Motor neuron (in vitro differentiated cells): ENCODE data around the gene MYL6B. TPM values are rescaled to one million over a fixed set of nuclear protein-coding genes. Genes with fewer than 3 reads are reported as not detected.

Experiments used
- ATAC-seq, 8 experiments: fragments of 200-7000 bp; cut with Tn5 transposase; replicated peaks in 6 of 8; 2 replicates each; pipeline ENCODE4 v1.8.0; 2021; ENCODE audit warnings: mild to moderate bottlenecking in 8 of 8, moderate library complexity in 8 of 8
- H3K27ac ChIP-seq, 2 donors: fragments of 250-450 bp; sonication (Bioruptor Pico); 2 replicates each; pipeline ENCODE4 v1.9.0; 2021; ENCODE audit warnings: antibody characterized with exemption in 2 of 2, mild to moderate bottlenecking in 2 of 2, moderate library complexity in 1 of 2
- H3K4me1 ChIP-seq, 2 donors: fragments of 250-450 bp; sonication (Bioruptor Pico); replicated peaks in 1 of 2; 2 replicates each; pipeline ENCODE4 v1.6.1; 2021; ENCODE audit warnings: antibody characterized with exemption in 2 of 2, mild to moderate bottlenecking in 2 of 2, moderate library complexity in 1 of 2
- H3K4me3 ChIP-seq, 5 donors: fragments of 250-450 bp; sonication (Bioruptor Pico); 2 replicates each; pipeline ENCODE4 v1.9.0; 2021; ENCODE audit warnings: antibody characterized with exemption in 5 of 5, mild to moderate bottlenecking in 5 of 5, moderate library complexity in 4 of 5
- whole genome bisulfite sequencing, 10 experiments: fragments of 450-650 bp; shearing (Covaris generic); methylation state at CpG; one replicate each; pipeline ENCODE4 v1.0.0; 2022; 5-methylcytosine and 5-hydroxymethylcytosine counted together
- in situ Hi-C, 9 experiments: fragments of 400-800 bp; cut with MboI; loops; one replicate each; pipeline ENCODE4 v1.15.0; 2021; ENCODE audit warnings: low sequenced_read_pairs in 9 of 9, low pct_unique_long_range_greater_than_20kb in 2 of 9; ENCODE audit not compliant: unreplicated experiment in 9 of 9
- total RNA-seq, 8 experiments: library from RNA; unstranded; fragments of 300-600 nt; gene quantifications; 2 replicates each; pipeline versions ENCODE4 v1.2.3 to v1.2.4, GENCODE V29; 2022

The MYL6B gene
- total RNA-seq, result 100 to 1,000 TPM in 5 of 8 experiments, 10 to 100 TPM in 3; 61.3 to 217 (median 142) TPM

DNA sequence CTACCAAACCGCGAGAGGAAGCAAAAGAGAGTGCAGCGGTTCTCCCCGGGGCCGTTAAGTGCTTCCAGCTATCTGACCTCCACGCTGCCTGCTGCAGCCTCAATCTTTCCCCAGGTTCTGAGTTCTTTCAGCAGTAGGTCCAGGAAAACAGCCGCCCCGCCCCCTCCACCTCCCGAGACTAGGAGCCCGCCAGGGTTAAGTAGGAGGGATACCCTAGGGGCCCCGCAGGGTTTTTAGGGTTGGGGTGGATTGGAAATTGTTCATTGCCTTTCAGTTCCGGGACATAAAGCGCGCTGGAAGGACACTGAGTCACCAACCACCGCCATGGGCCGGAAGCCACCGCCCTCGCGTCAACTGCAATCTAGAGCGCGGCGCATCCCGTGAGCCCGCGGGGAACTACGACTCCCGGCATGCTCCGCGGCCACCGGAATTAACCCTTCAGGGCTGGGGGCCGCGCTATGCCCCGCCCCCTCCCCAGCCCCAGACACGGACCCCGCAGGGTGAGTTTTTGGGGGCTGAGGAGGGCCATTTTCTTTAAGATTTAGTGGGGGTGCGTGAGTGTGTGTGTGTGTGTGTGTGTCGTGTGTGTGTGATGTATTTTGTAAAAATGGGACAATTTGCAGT is at the start of gene MYL6B:
MYL6B (plus strand) TSS at position 456 of the 624 bp plus-strand sequence. CDS start 1,332 bp downstream, outside the sequence.
- ATAC-seq, result peak; percentile 88 to 94 (median 92)
- WGBS, 10 experiments, result 2% methylated on average over 9 to 14 of the region's 37 CpGs; no CpG with 5 or more reads in 8 of the 10 experiments
- peak within 1 kb of the TSS; percentile 88 to 90 for H3K27ac ChIP-seq
- peak within 1 kb of the TSS; percentile 55 to 95 (median 70) for H3K4me3 ChIP-seq
- H3K4me1 ChIP-seq, result peaks cover 15 to 20% of the 10 kb centered on the region in 2 donors
- in situ Hi-C loops, result loop anchor here in 1 of 9 experiments (25.0 kb wide), 1 partner anchor 110 kb away; the partner anchor contains the start of genes ANKRD52 and COQ10A

- Histone ChIP-seq H3K27ac (no peak overlapping the region), H3K4me1 (peaks cover 12 to 14% of the 10 kb centered on the region in 2 donors), H3K4me3 (no peak overlapping the region)
- no peak for ATAC-seq
- in situ Hi-C loops, result no loop called here
- WGBS, 10 experiments, result 100% methylated on average over 1 of the region's 1 CpG; no CpG with 5 or more reads in 5 of the 10 experiments
These were observed 49.7 kb upstream of the MYL6B start for GRCh38 chr12:56102683-56103065.

DNA sequence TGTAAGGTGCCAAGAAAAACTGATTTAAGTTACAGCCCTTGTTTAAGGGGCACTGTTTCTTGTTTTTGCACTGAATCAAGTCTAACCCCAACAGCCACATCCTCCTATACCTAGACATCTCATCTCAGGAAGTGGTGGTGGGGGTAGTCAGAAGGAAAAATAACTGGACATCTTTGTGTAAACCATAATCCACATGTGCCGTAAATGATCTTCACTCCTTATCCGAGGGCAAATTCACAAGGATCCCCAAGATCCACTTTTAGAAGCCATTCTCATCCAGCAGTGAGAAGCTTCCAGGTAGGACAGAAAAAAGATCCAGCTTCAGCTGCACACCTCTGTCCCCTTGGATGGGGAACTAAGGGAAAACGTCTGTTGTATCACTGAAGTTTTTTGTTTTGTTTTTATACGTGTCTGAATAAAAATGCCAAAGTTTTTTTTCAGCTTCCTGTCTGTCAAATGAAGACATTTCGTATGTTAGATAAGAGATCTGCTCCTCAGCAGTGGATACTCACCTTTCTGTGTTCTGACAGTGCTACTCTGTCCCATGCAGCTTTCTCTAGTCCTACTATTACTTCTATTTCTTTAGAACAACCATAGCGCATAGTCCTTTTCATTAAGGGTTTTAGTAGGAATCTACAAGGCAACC is 49.2 kb upstream of the MYL6B start:
- ATAC-seq, result no peak
- peak overlapping the region; percentile 64 to 71 (median 69) for H3K4me3 ChIP-seq
- H3K27ac ChIP-seq, result no peak overlapping the region
- peaks cover 12 to 14% of the 10 kb centered on the region in 2 donors for H3K4me1 ChIP-seq
- WGBS, 10 experiments, result 26 to 100% (median 80%) methylated on average over 1 to 6 of the region's 6 CpGs
- in situ Hi-C loops, result no loop called here

- WGBS, 10 experiments, result 0 to 6% (median 3%) methylated on average over 1 to 6 of the region's 8 CpGs; no CpG with 5 or more reads in 3 of the 10 experiments
- Histone ChIP-seq H3K4me3 (peak overlapping the region; percentile 64 to 71 (median 69)), H3K27ac (peak overlapping the region; percentile 28 to 42), H3K4me1 (peaks cover 12 to 14% of the 10 kb centered on the region in 2 donors)
- no peak for ATAC-seq
- in situ Hi-C loops, result no loop called here
These were observed 48.6 kb upstream of the MYL6B start for GRCh38 chr12:56103823-56104108.

DNA sequence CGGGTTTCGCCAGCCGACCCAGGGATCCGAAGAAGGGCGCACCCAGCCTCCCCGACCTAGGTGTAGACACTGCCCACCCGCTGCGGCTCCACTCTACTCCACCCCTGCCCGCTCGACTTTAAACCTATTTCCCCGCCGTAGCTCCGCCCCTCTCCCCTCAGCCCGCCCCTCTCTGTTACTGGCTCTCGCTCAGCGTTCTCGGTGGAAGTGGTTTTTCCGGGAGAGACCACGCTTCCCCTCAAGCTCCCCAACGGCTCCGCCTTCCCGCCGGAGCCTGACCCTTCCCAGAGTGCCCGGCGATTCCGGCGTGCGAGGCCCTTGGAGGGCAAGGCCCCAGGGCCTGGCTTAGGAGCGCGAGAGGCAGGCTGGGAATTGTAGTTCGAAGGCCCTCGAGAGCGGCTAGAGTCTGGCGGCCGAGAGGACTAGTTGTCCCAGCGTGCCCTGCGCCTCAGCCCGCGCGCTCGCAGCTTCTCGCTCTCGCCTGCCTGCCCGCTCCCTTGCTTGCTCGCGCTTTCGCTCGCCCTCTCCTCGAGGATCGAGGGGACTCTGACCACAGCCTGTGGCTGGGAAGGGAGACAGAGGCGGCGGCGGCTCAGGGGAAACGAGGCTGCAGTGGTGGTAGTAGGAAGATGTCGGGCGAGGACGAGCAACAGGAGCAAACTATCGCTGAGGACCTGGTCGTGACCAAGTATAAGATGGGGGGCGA is 48.1 kb upstream of the MYL6B start, which contains the start of gene PA2G4:
PA2G4 (plus strand) TSS at position 451 of the 706 bp plus-strand sequence; CDS start at position 630, 179 bp downstream.
- WGBS, 10 experiments, result 0 to 2% (median 1%) methylated on average over 2 to 12 of the region's 60 CpGs; no CpG with 5 or more reads in 6 of the 10 experiments
- peak within 1 kb of the TSS; percentile 64 to 71 (median 69) for H3K4me3 ChIP-seq

GRCh38 chr12:56104815-56105608 is 47.4 kb upstream of the MYL6B start:
- WGBS, 10 experiments, result 0 to 17% (median 0%) methylated on average over 1 to 15 of the region's 40 CpGs; no CpG with 5 or more reads in 1 of the 10 experiments
- peak overlapping the region; percentile 64 to 71 (median 69) for H3K4me3 ChIP-seq
- peak overlapping the region; percentile 46 to 63 for H3K27ac ChIP-seq
- in situ Hi-C loops, result no loop called here
- ATAC-seq, result peak; percentile 5 to 18 (median 12)
- H3K4me1 ChIP-seq, result peaks cover 12 to 14% of the 10 kb centered on the region in 2 donors

More for the DNA sequence above, 48.1 kb upstream of the MYL6B start, which contains the start of gene PA2G4:
- peak within 1 kb of the TSS; percentile 46 to 63 for H3K27ac ChIP-seq
- H3K4me1 ChIP-seq, result peaks cover 12 to 14% of the 10 kb centered on the region in 2 donors
- in situ Hi-C loops, result no loop called here
- peak; percentile 91 to 97 (median 96) for ATAC-seq

- Histone ChIP-seq H3K27ac (no peak overlapping the region), H3K4me3 (peak overlapping the region; percentile 64 to 71 (median 69)), H3K4me1 (peaks cover 12 to 14% of the 10 kb centered on the region in 2 donors)
- ATAC-seq, result no peak
- WGBS, 10 experiments, result 0 to 45% (median 12%) methylated on average over 1 to 2 of the region's 2 CpGs; no CpG with 5 or more reads in 2 of the 10 experiments
- in situ Hi-C loops, result no loop called here
These were observed 46.8 kb upstream of the MYL6B start for GRCh38 chr12:56105609-56105902.

GRCh38 chr12:56107242-56107641 is 45.1 kb upstream of the MYL6B start:
- H3K4me1 ChIP-seq, result peaks cover 12 to 14% of the 10 kb centered on the region in 2 donors
- 83 to 100% (median 100%) methylated on average over 1 to 3 of the region's 3 CpGs; no CpG with 5 or more reads in 2 of the 10 experiments for WGBS, 10 experiments
- no peak for ATAC-seq
- H3K4me3 ChIP-seq, result no peak overlapping the region
- no peak overlapping the region for H3K27ac ChIP-seq
- in situ Hi-C loops, result no loop called here

- Histone ChIP-seq H3K4me3 (no peak overlapping the region), H3K27ac (no peak overlapping the region), H3K4me1 (peaks cover 6 to 10% of the 10 kb centered on the region in 2 donors)
- in situ Hi-C loops, result no loop called here
- ATAC-seq, result no peak
- 61 to 100% (median 94%) methylated on average over 2 to 5 of the region's 5 CpGs; no CpG with 5 or more reads in 1 of the 10 experiments for WGBS, 10 experiments
These were observed 41.8 kb upstream of the MYL6B start for GRCh38 chr12:56110571-56110970.

DNA sequence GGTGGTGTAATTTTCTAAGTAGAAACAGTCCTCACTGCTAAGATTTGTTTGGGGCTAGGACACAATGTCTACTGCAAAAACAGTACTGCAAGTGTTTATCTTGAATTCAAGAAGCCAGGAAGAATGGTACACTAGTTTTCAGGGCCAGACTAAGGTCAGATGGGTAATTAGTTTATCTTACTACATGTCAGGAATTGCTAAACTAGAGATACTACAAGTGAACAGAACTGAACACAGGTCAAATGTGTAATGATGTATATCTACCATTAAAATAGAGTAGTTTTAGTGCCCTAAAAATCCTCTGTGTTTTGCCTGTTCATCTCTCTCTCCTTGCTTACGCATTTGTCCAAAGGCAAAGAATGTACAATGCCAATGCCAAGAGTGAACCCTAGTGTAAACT is 38.3 kb upstream of the MYL6B start:
- Histone ChIP-seq H3K4me1 (peaks cover 2 to 7% of the 10 kb centered on the region in 2 donors), H3K27ac (no peak overlapping the region), H3K4me3 (no peak overlapping the region)
- in situ Hi-C loops, result no loop called here
- no peak for ATAC-seq
- 78 to 100% (median 93%) methylated on average over 1 of the region's 1 CpG; no CpG with 5 or more reads in 4 of the 10 experiments for WGBS, 10 experiments

- in situ Hi-C loops, result no loop called here
- 25 to 83% (median 67%) methylated on average over 1 to 10 of the region's 10 CpGs; no CpG with 5 or more reads in 1 of the 10 experiments for WGBS, 10 experiments
- H3K27ac ChIP-seq, result no peak overlapping the region
These were observed 37.1 kb upstream of the MYL6B start for GRCh38 chr12:56115329-56115728.

More at GRCh38 chr12:56115329-56115728, 37.1 kb upstream of the MYL6B start:
- Histone ChIP-seq H3K4me3 (peak overlapping the region; percentile 73 to 95 (median 77)), H3K4me1 (peaks cover 9 to 15% of the 10 kb centered on the region in 2 donors)
- ATAC-seq, result no peak
